HL-60 (cell line): ENCODE results near the gene ZDHHC20.

Source experiments
- CTCF ChIP-seq: IDR thresholded peaks from one replicate; pipeline ENCODE4 v1.5.1; 2011; ENCODE audit warnings: low read length, control low read depth, inconsistent platforms; ENCODE audit not compliant: insufficient read depth
- POLR2AphosphoS5 ChIP-seq: IDR thresholded peaks from 2 replicates; pipeline ENCODE4 v1.6.1; 2012; ENCODE audit warnings: low read depth
- REST ChIP-seq: IDR thresholded peaks from 2 replicates; pipeline ENCODE4 v1.6.1; 2012; ENCODE audit warnings: low read depth; ENCODE audit not compliant: insufficient replicate concordance
- SPI1 ChIP-seq: IDR thresholded peaks from 2 replicates; pipeline ENCODE4 v1.6.1; 2012; ENCODE audit warnings: low read depth, mild to moderate bottlenecking, borderline replicate concordance

- TF ChIP-seq REST = no peak
- TF ChIP-seq CTCF = no peak
- TF ChIP-seq POLR2AphosphoS5 = no peak
- no peak for TF ChIP-seq SPI1
Measured at GRCh38 chr13:21328836-21329477, 130.1 kb downstream of the ZDHHC20 start.
